OCI-LY1 (cell line): ENCODE data around the gene CILP2.

Experiments used
- EZH2 ChIP-seq: fragments of 200-600 bp; sonication (generic), shearing (Covaris generic); IDR thresholded peaks from 2 replicates; pipeline ENCODE4 v1.8.0; 2017; ENCODE audit warnings: borderline replicate concordance, mixed run types, mild to moderate bottlenecking, antibody characterized with exemption, low read length, moderate library complexity, mixed read lengths
- TF ChIP-seq, protein P1 (sequence below): fragments of 200-600 bp; sonication (generic), shearing (Covaris generic); IDR thresholded peaks from 2 replicates; pipeline ENCODE4 v1.5.1; 2017; ENCODE audit warnings: mild to moderate bottlenecking, antibody characterized with exemption, low read length, moderate library complexity, mixed read lengths

DNA sequence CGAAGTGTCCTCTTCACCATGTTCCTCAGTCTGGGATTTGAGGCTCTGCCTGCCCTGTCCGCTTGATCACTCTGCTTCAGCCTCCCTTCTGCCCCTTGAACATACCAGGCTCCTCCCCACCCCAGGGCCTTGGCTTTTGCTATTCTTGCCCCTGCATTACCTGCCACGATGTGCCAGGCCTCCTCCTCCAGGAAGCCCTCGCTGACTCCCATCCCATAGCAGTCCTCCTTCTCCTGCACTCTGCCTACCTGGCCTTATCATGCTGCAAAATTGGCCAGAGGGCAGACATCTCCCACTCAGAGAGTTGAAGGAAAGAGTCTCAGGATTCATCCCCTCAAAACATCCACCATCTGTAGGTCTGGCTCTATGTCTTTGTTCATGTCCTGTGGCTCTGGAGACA, 7.2 kb upstream of the CILP2 start:
- TF ChIP-seq, protein P1, sequence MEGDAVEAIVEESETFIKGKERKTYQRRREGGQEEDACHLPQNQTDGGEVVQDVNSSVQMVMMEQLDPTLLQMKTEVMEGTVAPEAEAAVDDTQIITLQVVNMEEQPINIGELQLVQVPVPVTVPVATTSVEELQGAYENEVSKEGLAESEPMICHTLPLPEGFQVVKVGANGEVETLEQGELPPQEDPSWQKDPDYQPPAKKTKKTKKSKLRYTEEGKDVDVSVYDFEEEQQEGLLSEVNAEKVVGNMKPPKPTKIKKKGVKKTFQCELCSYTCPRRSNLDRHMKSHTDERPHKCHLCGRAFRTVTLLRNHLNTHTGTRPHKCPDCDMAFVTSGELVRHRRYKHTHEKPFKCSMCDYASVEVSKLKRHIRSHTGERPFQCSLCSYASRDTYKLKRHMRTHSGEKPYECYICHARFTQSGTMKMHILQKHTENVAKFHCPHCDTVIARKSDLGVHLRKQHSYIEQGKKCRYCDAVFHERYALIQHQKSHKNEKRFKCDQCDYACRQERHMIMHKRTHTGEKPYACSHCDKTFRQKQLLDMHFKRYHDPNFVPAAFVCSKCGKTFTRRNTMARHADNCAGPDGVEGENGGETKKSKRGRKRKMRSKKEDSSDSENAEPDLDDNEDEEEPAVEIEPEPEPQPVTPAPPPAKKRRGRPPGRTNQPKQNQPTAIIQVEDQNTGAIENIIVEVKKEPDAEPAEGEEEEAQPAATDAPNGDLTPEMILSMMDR, result no peak
- no peak for TF ChIP-seq EZH2
